K562 (cell line): ENCODE measurements around the gene NAE1. TPM values are rescaled to one million over a fixed set of nuclear protein-coding genes. Genes with fewer than 3 reads are reported as not detected.

ENCODE experiments used
- ATAC-seq: fragments of 200-7000 bp; cut with Tn5 transposase; 3 replicates; pipeline ENCODE4 v1.9.1; 2020; ENCODE audit warnings: moderate library complexity
- BruUV-seq: library from RNA; stranded (reverse); fragments of 400-500 nt; replicated peaks from 2 replicates; lab custom pipeline; 2021; lab: Mats Ljungman, UMichigan
- CTCF ChIA-PET: fragments of 300-600 bp; formaldehyde crosslinking; extraction: SDS; loops from one replicate; lab custom pipeline; 2021; ENCODE audit warnings: low intra/inter-chr PET ratio; lab: Yijun Ruan, JAX
- POLR2A ChIA-PET: fragments of 300-600, 350-650 bp; sonication (Branson Sonifier 250); formaldehyde crosslinking; extraction: SDS; loops from one replicate; lab custom pipeline; 2021; ENCODE audit warnings: antibody characterized with exemption, inconsistent platforms; lab: Yijun Ruan, JAX
- DNase-seq, 4 experiments: peaks; one replicate each; pipeline versions ENCODE4 v3.0.0 to v3.0.0-alpha.2; 2011 to 2018; ENCODE audit warnings: low spot score in 3 of 4, mixed read lengths in 3 of 4; ENCODE audit errors: extremely low read depth in 1 of 4
- FAIRE-seq: peaks from 2 replicates; lab custom pipeline; 2011; peaks lifted over from hg19 to GRCh38; lab: Jason Lieb, UNC
- H2AFZ ChIP-seq: 2 replicates; pipeline ENCODE4 v1.6.0; 2011; ENCODE audit warnings: low read depth, low read length, control low read depth, inconsistent platforms
- H3K27ac ChIP-seq: fragments of 200-600 bp; 3 replicates; pipeline ENCODE4 v1.8.0; 2011; ENCODE audit warnings: low read depth, mild to moderate bottlenecking, control low read depth, inconsistent platforms, low read length, moderate library complexity, mixed read lengths; ENCODE audit errors: extremely low read depth
- H3K27me3 ChIP-seq, 2 experiments: fragments of 300-600 bp in 1 of 2; 2 replicates in 1 of 2; 3 replicates in 1 of 2; pipeline versions ENCODE4 v1.6.0 to v1.8.0; 2011; ENCODE audit warnings: inconsistent platforms in 2 of 2, low read length in 2 of 2, mild to moderate bottlenecking in 1 of 2, mixed read lengths in 1 of 2, moderate library complexity in 1 of 2; ENCODE audit not compliant: control insufficient read depth in 2 of 2, insufficient read depth in 2 of 2
- H3K36me3 ChIP-seq: fragments of 300-600 bp; 3 replicates; pipeline ENCODE4 v1.8.0; 2011; ENCODE audit warnings: mild to moderate bottlenecking, low read length, inconsistent platforms; ENCODE audit not compliant: control insufficient read depth, insufficient read depth
- H3K4me1 ChIP-seq, 2 experiments: fragments of 200-600 bp in 1 of 2; replicated peaks in 1 of 2; 2 replicates in 1 of 2; 3 replicates in 1 of 2; pipeline versions ENCODE4 v1.5.1 to v1.8.0; 2011; ENCODE audit warnings: inconsistent platforms in 2 of 2, low read length in 2 of 2, mild to moderate bottlenecking in 1 of 2, mixed read lengths in 1 of 2, moderate library complexity in 1 of 2; ENCODE audit not compliant: control insufficient read depth in 2 of 2, insufficient read depth in 2 of 2
- H3K4me2 ChIP-seq: 2 replicates; pipeline ENCODE4 v1.6.1; 2011; ENCODE audit warnings: low read length, control low read depth, inconsistent platforms, mixed read lengths; ENCODE audit not compliant: insufficient read depth
- H3K4me3 ChIP-seq: fragments of 200-600 bp; sonication (generic), shearing (Covaris generic); 2 replicates; pipeline ENCODE4 v1.5.1; 2016; ENCODE audit warnings: control low read depth, inconsistent platforms
- H3K79me2 ChIP-seq: fragments of 200-600 bp; 3 replicates; pipeline ENCODE4 v1.8.0; 2011; ENCODE audit warnings: low read length, inconsistent platforms; ENCODE audit not compliant: control insufficient read depth, insufficient read depth
- H3K9ac ChIP-seq, 2 experiments: 2 replicates each; pipeline versions ENCODE4 v1.6.0 to v1.6.1; 2011; ENCODE audit warnings: low read depth in 2 of 2, low read length in 2 of 2, control low read depth in 1 of 2, inconsistent platforms in 1 of 2, mild to moderate bottlenecking in 1 of 2, mixed read lengths in 1 of 2; ENCODE audit not compliant: insufficient read depth in 1 of 2
- H3K9me1 ChIP-seq: one replicate; pipeline ENCODE4 v1.6.0; 2011; ENCODE audit warnings: inconsistent platforms, mild to moderate bottlenecking, low read length, moderate library complexity; ENCODE audit not compliant: control insufficient read depth, insufficient read depth
- H3K9me3 ChIP-seq: replicated peaks from 2 replicates; pipeline ENCODE4 v1.5.1; 2011; ENCODE audit warnings: low read depth, low read length, inconsistent platforms; ENCODE audit not compliant: control insufficient read depth, insufficient read depth
- H4K20me1 ChIP-seq: replicated peaks from 2 replicates; pipeline ENCODE4 v1.6.1; 2011; ENCODE audit warnings: low read length, inconsistent platforms, mixed read lengths; ENCODE audit not compliant: control insufficient read depth, insufficient read depth
- DDX20 ChIP-seq: fragments of 450-650 bp; IDR thresholded peaks from 2 replicates; pipeline ENCODE4 v1.6.1; 2016; ENCODE audit warnings: missing genetic modification characterization, low read depth, mild to moderate bottlenecking, missing compliant biosample characterization, moderate library complexity
- DNMT1 ChIP-seq: fragments of 450-650 bp; IDR thresholded peaks from 2 replicates; pipeline ENCODE4 v1.6.1; 2016; ENCODE audit warnings: antibody characterized with exemption, mild to moderate bottlenecking
- ELF2 ChIP-seq: fragments of 250-450 bp; sonication (Bioruptor Pico); IDR thresholded peaks from 2 replicates; pipeline ENCODE4 v1.5.0; 2021; ENCODE audit warnings: mild to moderate bottlenecking
- HNRNPK ChIP-seq: fragments of 200-400 bp; formaldehyde crosslinking; IDR thresholded peaks from one replicate; pipeline ENCODE4 v1.6.1; 2018; ENCODE audit warnings: mild to moderate bottlenecking, low read depth, low read length; ENCODE audit not compliant: poor library complexity, severe bottlenecking
- MTF1 ChIP-seq: fragments of 250-450 bp; sonication (Bioruptor Pico); IDR thresholded peaks from 2 replicates; pipeline ENCODE4 v1.9.0; 2021; ENCODE audit warnings: moderate library complexity, mild to moderate bottlenecking, inconsistent platforms, borderline replicate concordance
- POLR3A ChIP-seq: IDR thresholded peaks from 2 replicates; pipeline ENCODE4 v1.6.1; 2011; ENCODE audit warnings: borderline replicate concordance, mild to moderate bottlenecking, moderate library complexity; ENCODE audit not compliant: insufficient read length, insufficient read depth; ENCODE audit errors: extremely low read depth
- XRCC5 ChIP-seq: fragments of 200-400 bp; formaldehyde crosslinking; IDR thresholded peaks from 2 replicates; pipeline ENCODE4 v1.6.1; 2017; ENCODE audit warnings: low read depth, mild to moderate bottlenecking, low read length
- ZNF740 ChIP-seq, 3 experiments: fragments of 200-800 bp in 1 of 3; sonication (Bioruptor generic) in 1 of 3; sonication (generic) in 1 of 3; formaldehyde crosslinking in 1 of 3; IDR thresholded peaks; 2 replicates each; pipeline versions ENCODE4 v1.6.1 to v1.8.0; 2016 to 2022; ENCODE audit warnings: mild to moderate bottlenecking in 2 of 3, missing compliant biosample characterization in 2 of 3, missing genetic modification characterization in 2 of 3, missing genetic modification reagents in 1 of 3
- WGBS: fragments of 100-300 bp; shearing (Covaris generic); methylation state at CpG from one replicate; pipeline ENCODE4 v1.1.6; 2016; ENCODE audit warnings: low coverage, mixed read lengths; ENCODE audit not compliant: insufficient coverage; ENCODE audit errors: missing lambda C conversion rate; 5-methylcytosine and 5-hydroxymethylcytosine counted together
- in situ Hi-C: fragments of 300-500 bp; cut with MboI; formaldehyde crosslinking; loops from 4 replicates; pipeline ENCODE4 v1.15.0; 2018; ENCODE audit warnings: inconsistent platforms, mixed read lengths
- intact Hi-C: fragments of 100-400 bp; cut with micrococcal nuclease; formaldehyde crosslinking; loops from 2 replicates; pipeline ENCODE4 v1.14.2; 2022
- polyA plus RNA-seq, 8 experiments: library from polyadenylated mRNA; depleted of rRNA in 4 of 8; stranded (reverse) in 5 of 8; unstranded in 3 of 8; fragments of >200 nt; fragmentation: Nextera tagmentation in 2 of 8; fragmentation: Illumina TruSeq in 1 of 8; extraction: Ambion mirVana in 2 of 8; extraction: Trizol in 1 of 8; gene quantifications; 2 replicates each; pipeline versions ENCODE4 v1.2.1 to v1.2.3, GENCODE V29; 2011 to 2014; ENCODE audit warnings: inconsistent platforms in 1 of 8, missing spikeins in 1 of 8
- total RNA-seq, 7 experiments: library from RNA; depleted of rRNA in 6 of 7; stranded (reverse); fragments of >200 nt in 6 of 7; fragmentation: Illumina TruSeq in 2 of 7; extraction: Trizol in 2 of 7; gene quantifications; 2 replicates each; pipeline versions ENCODE4 v1.2.1 to v1.2.3, GENCODE V29; 2011 to 2021; ENCODE audit warnings: low replicate concordance in 1 of 7
- TF ChIP-seq, protein P1 (sequence below): fragments of 250-450 bp; sonication (Bioruptor Pico); IDR thresholded peaks from 2 replicates; pipeline ENCODE4 v1.5.0; 2021; ENCODE audit warnings: mild to moderate bottlenecking, moderate library complexity
- TF ChIP-seq, protein P2 (sequence below): fragments of 450-650 bp; IDR thresholded peaks from 2 replicates; pipeline ENCODE4 v1.6.1; 2016; ENCODE audit warnings: antibody characterized with exemption
- TF ChIP-seq, protein P3 (sequence below): fragments of 450-650 bp; IDR thresholded peaks from 2 replicates; pipeline ENCODE4 v1.7.0; 2016; ENCODE audit warnings: borderline replicate concordance

The NAE1 gene
- total and polyA plus RNA-seq, 9 of the 15 experiments (the other 6 are each of a cell fraction or from before 2014, with no cell fraction given), result 165 to 294 (median 230) TPM

- POLR2A ChIA-PET, result interaction anchor here (0.6 to 1.4 kb wide), 2 partner anchors 8 to 228 kb away, joined by 3 to 4 read pairs; no protein-coding TSS in a partner anchor
- FAIRE-seq, result no peak
- Histone ChIP-seq H3K36me3 (no peaks in the 10 kb centered on the region), H3K79me2 (peaks cover 12% of the 10 kb centered on the region), H4K20me1 (no peaks in the 10 kb centered on the region), H3K4me1 (peaks cover 2 to 4% of the 10 kb centered on the region in 2 experiments; a peak in 3 of 5 replicates), H3K9me3 (no peaks in the 10 kb centered on the region), H3K9ac (no peak overlapping the region), H3K4me2 (no peak overlapping the region), H2AFZ (no peak overlapping the region), H3K9me1 (no peaks in the 10 kb centered on the region), H3K4me3 (no peak overlapping the region), H3K27ac (no peak overlapping the region), H3K27me3 (peaks cover 0 to 4% of the 10 kb centered on the region in 2 experiments; a peak in 1 of 5 replicates)
- TF ChIP-seq ZNF740 (CRISPR knock-in tag; IDR thresholded peaks at IDR 0.05), result no peak
- TF ChIP-seq ZNF740 (tag; IDR thresholded peaks at IDR 0.05), result no peak
- no peak for TF ChIP-seq ELF2 (CRISPR knock-in tag)
- TF ChIP-seq DDX20 (tag), result no peak
- no peak for TF ChIP-seq DNMT1
- TF ChIP-seq HNRNPK, result no peak
- TF ChIP-seq MTF1 (CRISPR knock-in tag), result no peak
- TF ChIP-seq, protein P1, sequence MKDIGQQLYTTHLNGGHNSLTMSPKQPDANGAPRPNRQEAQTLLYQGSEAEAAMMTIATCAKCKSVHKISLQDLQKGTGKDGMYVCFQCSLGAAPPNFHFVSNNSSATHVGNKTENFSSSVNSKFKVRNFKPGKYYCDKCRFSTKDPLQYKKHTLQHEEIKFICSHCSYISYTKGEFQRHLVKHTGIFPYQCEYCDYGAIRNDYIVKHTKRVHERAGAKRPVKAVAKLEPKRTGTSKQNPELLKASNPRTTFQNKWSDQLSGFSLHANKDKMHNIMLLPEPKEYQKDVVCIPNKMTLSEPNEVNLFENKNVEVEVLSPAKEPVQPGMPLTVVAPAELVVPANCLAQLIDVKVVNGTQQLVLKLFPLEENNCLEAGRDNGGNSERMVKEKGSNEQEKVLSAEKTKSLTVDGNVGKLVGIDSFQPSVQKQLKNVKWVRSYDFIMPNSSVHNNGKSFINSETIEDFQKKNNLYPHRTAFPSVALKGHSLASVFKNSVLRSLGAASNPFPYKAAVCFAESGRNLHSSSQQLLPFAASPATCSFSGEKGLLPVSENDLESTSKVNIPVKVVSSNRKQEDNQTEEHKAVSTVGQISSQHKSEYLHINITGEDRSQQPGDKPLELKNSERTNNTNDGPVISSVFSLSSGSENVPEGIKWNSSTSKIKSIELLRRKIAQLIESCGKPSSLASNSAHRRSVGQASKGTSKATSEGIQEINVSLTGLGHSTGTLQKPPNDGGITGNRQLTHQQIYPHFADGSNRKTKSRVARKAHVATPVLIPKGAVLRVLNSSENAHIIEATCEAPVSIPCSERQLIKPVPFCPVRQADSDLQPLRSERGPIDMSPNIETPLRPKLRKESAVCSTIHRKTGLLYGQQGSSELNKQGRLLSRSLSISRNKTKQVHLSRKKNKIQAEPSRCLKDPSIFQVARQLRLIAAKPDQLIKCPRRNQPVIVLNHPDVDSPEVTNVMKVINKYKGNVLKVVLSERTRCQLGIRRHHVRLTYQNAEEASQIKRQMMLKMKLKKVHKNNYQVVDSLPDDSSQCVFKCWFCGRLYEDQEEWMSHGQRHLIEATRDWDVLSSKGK (CRISPR knock-in tag), result no peak
- no peak for TF ChIP-seq POLR3A
- TF ChIP-seq, protein P2, sequence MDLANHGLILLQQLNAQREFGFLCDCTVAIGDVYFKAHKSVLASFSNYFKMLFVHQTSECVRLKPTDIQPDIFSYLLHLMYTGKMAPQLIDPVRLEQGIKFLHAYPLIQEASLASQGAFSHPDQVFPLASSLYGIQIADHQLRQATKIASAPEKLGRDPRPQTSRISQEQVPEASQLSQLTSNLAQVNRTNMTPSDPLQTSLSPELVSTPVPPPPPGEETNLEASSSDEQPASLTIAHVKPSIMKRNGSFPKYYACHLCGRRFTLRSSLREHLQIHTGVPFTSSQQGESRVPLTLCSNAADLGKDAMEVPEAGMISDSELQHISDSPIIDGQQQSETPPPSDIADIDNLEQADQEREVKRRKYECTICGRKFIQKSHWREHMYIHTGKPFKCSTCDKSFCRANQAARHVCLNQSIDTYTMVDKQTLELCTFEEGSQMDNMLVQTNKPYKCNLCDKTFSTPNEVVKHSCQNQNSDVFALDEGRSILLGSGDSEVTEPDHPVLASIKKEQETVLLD, result no peak
- TF ChIP-seq XRCC5, result no peak
- TF ChIP-seq, protein P3, sequence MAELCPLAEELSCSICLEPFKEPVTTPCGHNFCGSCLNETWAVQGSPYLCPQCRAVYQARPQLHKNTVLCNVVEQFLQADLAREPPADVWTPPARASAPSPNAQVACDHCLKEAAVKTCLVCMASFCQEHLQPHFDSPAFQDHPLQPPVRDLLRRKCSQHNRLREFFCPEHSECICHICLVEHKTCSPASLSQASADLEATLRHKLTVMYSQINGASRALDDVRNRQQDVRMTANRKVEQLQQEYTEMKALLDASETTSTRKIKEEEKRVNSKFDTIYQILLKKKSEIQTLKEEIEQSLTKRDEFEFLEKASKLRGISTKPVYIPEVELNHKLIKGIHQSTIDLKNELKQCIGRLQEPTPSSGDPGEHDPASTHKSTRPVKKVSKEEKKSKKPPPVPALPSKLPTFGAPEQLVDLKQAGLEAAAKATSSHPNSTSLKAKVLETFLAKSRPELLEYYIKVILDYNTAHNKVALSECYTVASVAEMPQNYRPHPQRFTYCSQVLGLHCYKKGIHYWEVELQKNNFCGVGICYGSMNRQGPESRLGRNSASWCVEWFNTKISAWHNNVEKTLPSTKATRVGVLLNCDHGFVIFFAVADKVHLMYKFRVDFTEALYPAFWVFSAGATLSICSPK, result no peak
- peak in 1 of 4 experiments; percentile 5 for DNase-seq
- intact Hi-C loops, result no loop called here
- 29% methylated on average over 5 of the region's 5 CpGs for WGBS
- in situ Hi-C loops, result no loop called here
- CTCF ChIA-PET, result no interaction called here
- no TSS peak for BruUV-seq
- no peak for ATAC-seq
These were observed 4.0 kb upstream of the NAE1 start for GRCh38 chr16:66834746-66835145.
